Testis (tissue), 3 donors: Measurements from ENCODE around the gene CRLF1. TPM values are rescaled to one million over a fixed set of nuclear protein-coding genes. Genes with fewer than 3 reads are reported as not detected.

ENCODE experiments used
- DNase-seq: peaks from one replicate; pipeline ENCODE4 v3.0.0-alpha.2; 2019
- H3K27ac ChIP-seq, 2 donors: fragments of 200-600 bp; sonication (generic); one replicate each; pipeline ENCODE4 v1.5.1; 2019
- H3K27me3 ChIP-seq: fragments of 200-600 bp; sonication (generic); one replicate; pipeline ENCODE4 v1.5.1; 2019
- H3K36me3 ChIP-seq: fragments of 200-600 bp; sonication (generic); one replicate; pipeline ENCODE4 v1.5.1; 2017; ENCODE audit warnings: low read depth; ENCODE audit errors: missing control alignments
- H3K4me1 ChIP-seq: fragments of 200-600 bp; sonication (generic); one replicate; pipeline ENCODE4 v1.5.1; 2019
- H3K4me3 ChIP-seq, 2 donors: fragments of 200-600 bp; sonication (generic); one replicate each; pipeline ENCODE4 v1.5.1; 2017 to 2019
- H3K9me3 ChIP-seq: fragments of 200-600 bp; sonication (generic); one replicate; pipeline ENCODE4 v1.5.1; 2017
- POLR2A ChIP-seq: fragments of 450-650 bp; IDR thresholded peaks from one replicate; pipeline ENCODE4 v1.6.1; 2017; ENCODE audit warnings: antibody characterized with exemption, mild to moderate bottlenecking, moderate library complexity
- WGBS, 2 donors: methylation state at CpG; one replicate each; pipeline ENCODE4 v1.1.5; 2018; 5-methylcytosine and 5-hydroxymethylcytosine counted together
- intact Hi-C: fragments of 100-400 bp; cut with DNase I; formaldehyde crosslinking; loops from one replicate; pipeline ENCODE4 v1.15.1; 2023; ENCODE audit warnings: low total_unique reads
- polyA plus RNA-seq: library from polyadenylated mRNA; stranded (reverse); fragments of 350-450 nt; fragmentation: Illumina TruSeq; extraction: RNeasy Lipid Tissue Mini Kit (QIAGEN cat#74804); gene quantifications from one replicate; pipeline ENCODE4 v1.2.3, GENCODE V29; 2014; ENCODE audit warnings: low read depth, low replicate concordance; ENCODE audit not compliant: insufficient read depth
- total RNA-seq, 2 donors: library from RNA; depleted of rRNA; stranded (reverse); fragments of >200 nt; gene quantifications; one replicate each; pipeline ENCODE4 v1.2.3, GENCODE V29; 2016
- TF ChIP-seq, protein P1 (sequence below), 3 experiments: fragments of 450-650 bp in 2 of 3; fragments of 200-600 bp in 1 of 3; sonication (generic) in 1 of 3; IDR thresholded peaks; one replicate each; pipeline ENCODE4 v1.5.1; 2016 to 2019; ENCODE audit warnings: antibody characterized with exemption in 3 of 3, mild to moderate bottlenecking in 2 of 3, moderate library complexity in 1 of 3

The CRLF1 gene
- total and polyA plus RNA-seq, 3 donors from 2014 or later = 4.3 to 8.7 (median 5.3) TPM

GRCh38 chr19:18651733-18652132 lies 45.1 kb upstream of the CRLF1 start:
- 90% methylated on average over 4 to 5 of the region's 6 CpGs for WGBS, 2 donors

GRCh38 chr19:18651300-18651699 lies 44.7 kb upstream of the CRLF1 start:
- WGBS, 2 donors = 100% methylated on average over 1 of the region's 1 CpG; no CpG with 5 or more reads in 1 of the 2 donors
- H3K27ac ChIP-seq = peak overlapping the region; percentile 27 to 85
- intact Hi-C loops = no loop called here
- H3K4me3 ChIP-seq = no peak overlapping the region
- no peak for DNase-seq
- H3K27me3 ChIP-seq = no peaks in the 10 kb centered on the region
- no peaks in the 10 kb centered on the region for H3K9me3 ChIP-seq
- H3K4me1 ChIP-seq = peaks cover 39% of the 10 kb centered on the region
- H3K36me3 ChIP-seq = no peaks in the 10 kb centered on the region
- TF ChIP-seq, protein P1, sequence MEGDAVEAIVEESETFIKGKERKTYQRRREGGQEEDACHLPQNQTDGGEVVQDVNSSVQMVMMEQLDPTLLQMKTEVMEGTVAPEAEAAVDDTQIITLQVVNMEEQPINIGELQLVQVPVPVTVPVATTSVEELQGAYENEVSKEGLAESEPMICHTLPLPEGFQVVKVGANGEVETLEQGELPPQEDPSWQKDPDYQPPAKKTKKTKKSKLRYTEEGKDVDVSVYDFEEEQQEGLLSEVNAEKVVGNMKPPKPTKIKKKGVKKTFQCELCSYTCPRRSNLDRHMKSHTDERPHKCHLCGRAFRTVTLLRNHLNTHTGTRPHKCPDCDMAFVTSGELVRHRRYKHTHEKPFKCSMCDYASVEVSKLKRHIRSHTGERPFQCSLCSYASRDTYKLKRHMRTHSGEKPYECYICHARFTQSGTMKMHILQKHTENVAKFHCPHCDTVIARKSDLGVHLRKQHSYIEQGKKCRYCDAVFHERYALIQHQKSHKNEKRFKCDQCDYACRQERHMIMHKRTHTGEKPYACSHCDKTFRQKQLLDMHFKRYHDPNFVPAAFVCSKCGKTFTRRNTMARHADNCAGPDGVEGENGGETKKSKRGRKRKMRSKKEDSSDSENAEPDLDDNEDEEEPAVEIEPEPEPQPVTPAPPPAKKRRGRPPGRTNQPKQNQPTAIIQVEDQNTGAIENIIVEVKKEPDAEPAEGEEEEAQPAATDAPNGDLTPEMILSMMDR (IDR thresholded peaks at IDR 0.05) = no peak
- no peak for TF ChIP-seq POLR2A

More at GRCh38 chr19:18651733-18652132, 45.1 kb upstream of the CRLF1 start:
- Histone ChIP-seq H3K4me3 (no peak overlapping the region), H3K27ac (no peak overlapping the region), H3K27me3 (no peaks in the 10 kb centered on the region), H3K9me3 (no peaks in the 10 kb centered on the region), H3K4me1 (peaks cover 44% of the 10 kb centered on the region), H3K36me3 (no peaks in the 10 kb centered on the region)
- TF ChIP-seq, protein P1 (IDR thresholded peaks at IDR 0.05) = no peak
- no peak for TF ChIP-seq POLR2A
- intact Hi-C loops = no loop called here
- no peak for DNase-seq

DNA sequence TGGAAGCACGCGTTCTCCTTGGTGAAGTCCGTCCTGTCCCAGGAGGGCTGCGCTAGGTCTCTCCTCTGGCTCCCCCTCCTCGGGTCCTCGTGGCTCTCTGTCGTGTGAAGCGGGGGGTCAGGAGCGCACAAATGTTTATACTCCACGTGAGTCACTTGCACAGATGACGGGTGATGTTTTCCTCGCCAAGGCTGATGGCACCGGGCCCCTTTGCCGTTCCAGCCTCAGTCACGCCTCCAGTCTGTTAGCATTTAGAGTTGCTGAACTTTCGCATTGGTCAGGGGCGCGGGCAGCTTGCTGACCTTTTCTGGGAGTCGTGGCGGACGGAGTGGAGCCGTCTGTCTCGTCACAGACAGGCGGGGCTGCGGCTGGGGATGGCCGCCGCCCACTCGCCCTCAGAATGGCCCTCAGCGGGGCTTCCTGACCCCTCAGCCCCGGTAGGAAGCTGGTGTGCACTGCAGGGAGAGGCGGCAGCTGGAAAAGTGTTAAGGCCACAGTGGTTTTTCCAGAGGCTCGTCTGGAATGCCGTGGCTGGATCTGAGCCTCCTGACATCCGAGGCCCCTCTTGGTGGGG lies 44.0 kb upstream of the CRLF1 start:
- H3K27me3 ChIP-seq = no peaks in the 10 kb centered on the region
- no peaks in the 10 kb centered on the region for H3K9me3 ChIP-seq
- intact Hi-C loops = no loop called here
- DNase-seq = peak; percentile 64
- peak overlapping the region; percentile 27 to 85 for H3K27ac ChIP-seq
- TF ChIP-seq, protein P1 (IDR thresholded peaks at IDR 0.05) = no peak
- no peak for TF ChIP-seq POLR2A
- H3K4me3 ChIP-seq = no peak overlapping the region
- 62 to 69% methylated on average over 10 to 34 of the region's 34 CpGs for WGBS, 2 donors
- H3K4me1 ChIP-seq = peaks cover 34% of the 10 kb centered on the region
- no peaks in the 10 kb centered on the region for H3K36me3 ChIP-seq

DNA sequence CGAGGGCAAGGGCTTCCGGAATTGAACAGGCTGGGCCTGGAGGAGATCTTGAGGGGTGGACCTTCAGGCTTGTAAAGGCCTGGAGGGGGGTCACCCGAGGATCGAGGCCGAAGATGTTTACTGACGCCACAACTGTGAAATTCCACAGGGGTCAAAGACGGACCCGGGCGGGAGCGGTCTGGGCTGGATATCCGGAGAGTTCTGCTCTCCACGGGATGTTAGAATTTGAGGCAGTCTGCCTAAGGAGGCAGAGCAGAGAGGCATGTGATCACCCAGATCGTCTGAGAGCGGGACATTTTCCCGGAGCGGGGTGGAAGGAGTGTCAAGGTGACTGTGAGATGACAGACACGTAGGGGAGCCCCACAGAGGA lies 43.4 kb upstream of the CRLF1 start:
- Histone ChIP-seq H3K4me3 (no peak overlapping the region), H3K4me1 (peaks cover 32% of the 10 kb centered on the region), H3K27me3 (no peaks in the 10 kb centered on the region), H3K27ac (peak overlapping the region; percentile 27 to 85), H3K9me3 (no peaks in the 10 kb centered on the region), H3K36me3 (no peaks in the 10 kb centered on the region)
- TF ChIP-seq, protein P1 (IDR thresholded peaks at IDR 0.05) = no peak
- intact Hi-C loops = no loop called here
- DNase-seq = peak; percentile 74
- WGBS, 2 donors = 38 to 50% methylated on average over 12 to 17 of the region's 17 CpGs

DNA sequence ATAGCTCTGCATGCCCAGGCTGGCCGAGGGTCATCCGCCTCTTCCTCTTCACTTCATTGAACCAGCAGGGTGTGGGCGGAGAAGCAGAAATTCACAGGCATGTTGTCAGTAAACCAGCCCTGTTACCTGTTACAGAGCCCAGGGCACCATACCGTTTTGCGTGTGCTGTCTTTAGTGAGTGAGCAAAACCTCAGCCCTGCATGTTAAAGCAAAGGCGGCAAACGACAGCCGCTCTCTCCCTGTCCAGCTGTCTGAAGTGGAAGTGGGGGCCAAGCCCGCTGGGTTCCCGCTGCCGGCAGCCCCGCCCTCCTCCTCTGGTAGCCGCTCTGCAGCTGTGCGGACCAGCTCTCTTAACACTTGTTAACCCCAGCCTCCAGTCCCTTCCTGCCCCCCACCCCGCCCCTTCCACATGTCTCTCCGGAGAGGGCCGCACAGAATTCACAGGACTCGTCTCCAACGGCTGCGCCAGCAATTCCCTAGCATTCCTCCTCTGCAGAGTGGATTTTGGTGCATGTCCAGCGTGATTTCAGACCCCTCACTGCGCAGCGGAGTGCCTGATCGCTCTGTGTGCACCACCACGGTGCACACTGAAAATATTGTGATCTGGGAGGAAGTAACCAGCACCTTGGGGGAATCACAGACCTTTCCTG lies 42.9 kb upstream of the CRLF1 start:
- no peak overlapping the region for H3K4me3 ChIP-seq
- H3K36me3 ChIP-seq = no peaks in the 10 kb centered on the region
- H3K9me3 ChIP-seq = no peaks in the 10 kb centered on the region
- intact Hi-C loops = no loop called here
- H3K27ac ChIP-seq = peak overlapping the region; percentile 27 to 85
- TF ChIP-seq, protein P1 (IDR thresholded peaks at IDR 0.05) = no peak
- no peak for TF ChIP-seq POLR2A
- H3K27me3 ChIP-seq = no peaks in the 10 kb centered on the region
- 36 to 38% methylated on average over 6 to 25 of the region's 25 CpGs for WGBS, 2 donors
- peak; percentile 74 for DNase-seq
- H3K4me1 ChIP-seq = peaks cover 32% of the 10 kb centered on the region
